NCI-H82 treated with DMSO at 0.1 percent for 48 hours (cell line): Measurements from ENCODE around the gene NAPB.

Experiments
- DNase-seq: peaks from one replicate; lab custom pipeline; 2025; ENCODE audit not compliant: unreplicated experiment; lab: John Stamatoyannopoulos, UW

Gene NAPB

GRCh38 chr20:23438661-23439060 is 17.4 kb upstream of the NAPB start:
- DNase-seq: no peak

GRCh38 chr20:23437126-23437899 is 16.0 kb upstream of the NAPB start:
- no peak for DNase-seq

- DNase-seq: no peak
Measured at GRCh38 chr20:23436681-23437080, 15.4 kb upstream of the NAPB start.

- DNase-seq: no peak
Measured at GRCh38 chr20:23435626-23436539, 14.6 kb upstream of the NAPB start.

GRCh38 chr20:23434521-23435313 is 13.4 kb upstream of the NAPB start:
- peak; percentile 49 for DNase-seq

- no peak for DNase-seq
Measured at GRCh38 chr20:23433628-23434027, 12.3 kb upstream of the NAPB start.

- no peak for DNase-seq
Measured at GRCh38 chr20:23425129-23425528, 3.8 kb upstream of the NAPB start.

GRCh38 chr20:23419995-23420901 is 1.0 kb downstream of the NAPB start:
- DNase-seq: peak; percentile 11

GRCh38 chr20:23419657-23419994 is 1.7 kb downstream of the NAPB start:
- DNase-seq: no peak

- DNase-seq: peak; percentile 43
Measured at GRCh38 chr20:23417861-23418260, 3.4 kb downstream of the NAPB start.

GRCh38 chr20:23415959-23416583 is 5.2 kb downstream of the NAPB start:
- DNase-seq: no peak

- no peak for DNase-seq
Measured at GRCh38 chr20:23415555-23415954, 5.7 kb downstream of the NAPB start.

- no peak for DNase-seq
Measured at GRCh38 chr20:23414526-23415188, 6.6 kb downstream of the NAPB start.

- no peak for DNase-seq
Measured at GRCh38 chr20:23413862-23414422, 7.3 kb downstream of the NAPB start.

GRCh38 chr20:23412026-23412425 is 9.3 kb downstream of the NAPB start:
- no peak for DNase-seq

- no peak for DNase-seq
Measured at GRCh38 chr20:23410916-23411695, 10.2 kb downstream of the NAPB start.

GRCh38 chr20:23409800-23410199 is 11.5 kb downstream of the NAPB start:
- no peak for DNase-seq

GRCh38 chr20:23408957-23409356 is 12.3 kb downstream of the NAPB start:
- no peak for DNase-seq
